NK-92 treated with Interleukin-12 subunit alpha and Interleukin-12 subunit beta, amount 100 ng/mL, for 24 hours (cell line): Measurements from ENCODE around the gene ZNF678.

Experiments used
- DNase-seq: peaks from one replicate; lab custom pipeline; 2025; lab: John Stamatoyannopoulos, UW

The ZNF678 gene

DNA sequence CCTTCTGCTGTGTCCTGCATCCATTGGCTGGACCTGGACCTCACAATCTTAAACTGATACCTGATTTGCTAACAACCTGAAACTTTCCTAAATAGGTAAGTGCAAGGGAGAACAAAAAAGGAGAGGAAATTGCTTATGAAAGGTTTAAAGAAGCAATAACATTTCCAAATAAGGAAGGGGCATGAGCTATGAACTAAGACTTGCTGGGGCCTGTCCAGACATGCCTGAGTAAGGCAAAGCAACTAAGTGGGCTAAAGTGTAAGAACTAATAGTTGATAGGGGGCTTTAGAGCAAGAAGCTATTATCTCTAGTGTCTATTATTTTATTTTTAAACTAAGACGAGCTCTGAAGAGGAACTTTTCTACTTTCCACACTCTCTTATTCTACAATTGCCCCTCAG lies 160.1 kb downstream of the ZNF678 start:
- DNase-seq, result no peak

DNA sequence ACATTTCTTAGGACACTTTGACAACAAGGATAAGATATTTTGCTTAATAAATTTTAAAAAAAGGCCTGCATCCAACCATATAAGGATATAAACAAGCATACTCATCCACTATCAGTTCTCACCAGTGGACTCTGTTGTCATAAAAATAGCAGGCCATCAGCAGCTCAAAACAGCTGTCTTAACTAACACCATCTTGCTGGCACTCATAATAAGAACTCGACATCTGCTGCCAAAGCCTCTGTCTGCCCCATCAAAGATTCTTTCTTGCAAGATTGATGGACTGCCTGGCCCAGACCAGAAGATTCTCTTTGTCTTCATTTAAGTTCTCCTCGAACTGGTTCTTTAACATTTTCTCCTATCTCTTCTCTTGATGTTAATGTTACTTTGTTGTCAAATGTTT lies 161.7 kb downstream of the ZNF678 start:
- no peak for DNase-seq

GRCh38 chr1:227726318-227726717 lies 163.0 kb downstream of the ZNF678 start:
- DNase-seq, result no peak
